H1 (cell line): Measurements from ENCODE around the gene PRRT1. TPM values are rescaled to one million over a fixed set of nuclear protein-coding genes. Genes with fewer than 3 reads are reported as not detected.

ENCODE experiments used
- CTCF ChIA-PET: fragments of 300-600 bp; sonication (Branson Sonifier 250); formaldehyde crosslinking; loops from one replicate; lab custom pipeline; 2021; ENCODE audit not compliant: partially characterized antibody; lab: Charles Lee
- POLR2A ChIA-PET: fragments of 300-600 bp; sonication (Branson Sonifier 250); formaldehyde crosslinking; loops from one replicate; lab custom pipeline; 2021; ENCODE audit warnings: inconsistent platforms; ENCODE audit not compliant: partially characterized antibody; lab: Charles Lee
- DNase-seq, 2 experiments: peaks; one replicate each; pipeline versions ENCODE4 v3.0.0 to v3.0.0-alpha.2; 2010 to 2022; ENCODE audit warnings: low spot score in 2 of 2, low read depth in 1 of 2, mixed read lengths in 1 of 2
- FAIRE-seq: peaks from 2 replicates; lab custom pipeline; 2011; peaks lifted over from hg19 to GRCh38; lab: Jason Lieb, UNC
- H2AFZ ChIP-seq: 2 replicates; pipeline ENCODE4 v1.8.1; 2012; ENCODE audit warnings: low read length, inconsistent platforms
- H2AK5ac ChIP-seq: 2 replicates; pipeline ENCODE4 v1.6.1; 2013; ENCODE audit warnings: low read depth, low read length
- H2BK120ac ChIP-seq: replicated peaks from 2 replicates; pipeline ENCODE3; 2013; ENCODE audit warnings: low read depth, low read length, inconsistent platforms
- H2BK12ac ChIP-seq: 2 replicates; pipeline ENCODE4 v1.6.1; 2013; ENCODE audit warnings: low read depth, low read length
- H2BK15ac ChIP-seq: 2 replicates; pipeline ENCODE4 v1.6.1; 2013; ENCODE audit warnings: low read length
- H2BK20ac ChIP-seq: 2 replicates; pipeline ENCODE4 v1.6.1; 2013; ENCODE audit warnings: low read length
- H2BK5ac ChIP-seq: 2 replicates; pipeline ENCODE4 v1.6.1; 2013; ENCODE audit warnings: low read depth, low read length
- H3K14ac ChIP-seq: 2 replicates; pipeline ENCODE4 v1.6.1; 2013; ENCODE audit warnings: inconsistent platforms; ENCODE audit not compliant: insufficient read length
- H3K18ac ChIP-seq: 2 replicates; pipeline ENCODE4 v1.6.1; 2013; ENCODE audit warnings: low read length; ENCODE audit errors: extremely low read depth
- H3K23ac ChIP-seq: 2 replicates; pipeline ENCODE4 v1.6.1; 2013; ENCODE audit warnings: inconsistent platforms; ENCODE audit not compliant: insufficient read length
- H3K23me2 ChIP-seq: 2 replicates; pipeline ENCODE4 v1.6.1; 2013; ENCODE audit warnings: low read depth, low read length
- H3K27ac ChIP-seq: 2 replicates; pipeline ENCODE4 v1.6.1; 2011; ENCODE audit warnings: low read depth, low read length, inconsistent platforms
- H3K27me3 ChIP-seq, 4 experiments: replicated peaks in 1 of 4; 1 replicate in 1 of 4; 2 replicates in 3 of 4; pipeline versions ENCODE4 v1.6.1 to v1.8.1; 2011 to 2013; ENCODE audit warnings: low read length in 3 of 4, mild to moderate bottlenecking in 3 of 4, inconsistent platforms in 2 of 4, mixed read lengths in 2 of 4, moderate library complexity in 1 of 4; ENCODE audit not compliant: control insufficient read depth in 3 of 4, insufficient read depth in 3 of 4; ENCODE audit errors: extremely low read depth in 1 of 4
- H3K36me3 ChIP-seq, 4 experiments: 2 replicates each; pipeline versions ENCODE4 v1.6.1 to v1.8.1; 2011 to 2013; ENCODE audit warnings: mild to moderate bottlenecking in 4 of 4, low read length in 3 of 4, moderate library complexity in 2 of 4, control low read depth in 1 of 4, inconsistent platforms in 1 of 4; ENCODE audit not compliant: insufficient read depth in 4 of 4, control insufficient read depth in 2 of 4
- H3K4ac ChIP-seq: replicated peaks from 2 replicates; pipeline ENCODE3; 2013; ENCODE audit warnings: low read length, low read depth, mixed read lengths, inconsistent platforms; ENCODE audit not compliant: insufficient read length
- H3K4me1 ChIP-seq, 4 experiments: replicated peaks in 1 of 4; 1 replicate in 1 of 4; 2 replicates in 3 of 4; pipeline versions ENCODE4 v1.6.1 to v1.8.1; 2011 to 2013; ENCODE audit warnings: low read length in 3 of 4, inconsistent platforms in 2 of 4, mixed read lengths in 1 of 4; ENCODE audit not compliant: insufficient read depth in 4 of 4, control insufficient read depth in 3 of 4
- H3K4me2 ChIP-seq, 2 experiments: 2 replicates each; pipeline versions ENCODE4 v1.6.1 to v1.8.1; 2011 to 2013; ENCODE audit warnings: low read depth in 2 of 2, low read length in 2 of 2, control low read depth in 1 of 2, inconsistent platforms in 1 of 2, mild to moderate bottlenecking in 1 of 2; ENCODE audit not compliant: insufficient read depth in 1 of 2
- H3K4me3 ChIP-seq, 4 experiments: fragments of 200-600, 300-600 bp in 1 of 4; sonication (generic), shearing (Covaris generic), sonication (Bioruptor Twin) in 1 of 4; 2 replicates each; pipeline versions ENCODE4 v1.5.1 to v1.8.1; 2011 to 2016; ENCODE audit warnings: low read length in 4 of 4, low read depth in 3 of 4, control low read depth in 2 of 4, inconsistent platforms in 2 of 4, mild to moderate bottlenecking in 2 of 4, mixed read lengths in 1 of 4, moderate library complexity in 1 of 4; ENCODE audit not compliant: insufficient read depth in 2 of 4; ENCODE audit errors: extremely low read depth in 1 of 4
- H3K56ac ChIP-seq: replicated peaks from 2 replicates; pipeline ENCODE3; 2013; ENCODE audit warnings: low read depth, mild to moderate bottlenecking, mixed read lengths, low read length, inconsistent platforms; ENCODE audit not compliant: insufficient read length
- H3K79me1 ChIP-seq: 2 replicates; pipeline ENCODE4 v1.6.1; 2013; ENCODE audit warnings: low read depth, low read length, control low read depth
- H3K79me2 ChIP-seq, 2 experiments: 2 replicates each; pipeline versions ENCODE4 v1.6.1 to v1.8.1; 2012 to 2013; ENCODE audit warnings: low read length in 2 of 2, mild to moderate bottlenecking in 2 of 2, inconsistent platforms in 1 of 2; ENCODE audit not compliant: insufficient read depth in 2 of 2, control insufficient read depth in 1 of 2
- H3K9ac ChIP-seq, 4 experiments: replicated peaks in 1 of 4; 1 replicate in 1 of 4; 2 replicates in 3 of 4; pipeline versions ENCODE4 v1.6.1 to v1.8.1; 2011 to 2013; ENCODE audit warnings: low read depth in 3 of 4, low read length in 3 of 4, control low read depth in 2 of 4, mild to moderate bottlenecking in 2 of 4, moderate library complexity in 2 of 4, inconsistent platforms in 1 of 4; ENCODE audit errors: extremely low read depth in 1 of 4
- H3K9me3 ChIP-seq, 2 experiments: 2 replicates each; pipeline versions ENCODE4 v1.6.1 to v1.8.1; 2012 to 2013; ENCODE audit warnings: mild to moderate bottlenecking in 2 of 2, moderate library complexity in 2 of 2, control low read depth in 1 of 2, inconsistent platforms in 1 of 2, low read depth in 1 of 2, low read length in 1 of 2, mixed read lengths in 1 of 2; ENCODE audit not compliant: insufficient read depth in 2 of 2
- H4K20me1 ChIP-seq, 2 experiments: replicated peaks in 1 of 2; 2 replicates each; pipeline versions ENCODE3 to v1.8.1; 2011 to 2013; ENCODE audit warnings: inconsistent platforms in 2 of 2, low read length in 2 of 2, mild to moderate bottlenecking in 1 of 2; ENCODE audit not compliant: insufficient read depth in 2 of 2, control insufficient read depth in 1 of 2
- H4K5ac ChIP-seq: 2 replicates; pipeline ENCODE4 v1.6.1; 2013; ENCODE audit warnings: low read length, low read depth, mixed read lengths, inconsistent platforms; ENCODE audit not compliant: insufficient read length
- H4K8ac ChIP-seq: 2 replicates; pipeline ENCODE4 v1.8.0; 2013; ENCODE audit warnings: mild to moderate bottlenecking, moderate library complexity, low read length, inconsistent platforms; ENCODE audit not compliant: insufficient read depth; ENCODE audit errors: extremely low read depth
- H4K91ac ChIP-seq: replicated peaks from 2 replicates; pipeline ENCODE3; 2013; ENCODE audit warnings: low read length, mixed read lengths, inconsistent platforms; ENCODE audit not compliant: insufficient read length
- CHD2 ChIP-seq: IDR thresholded peaks from 2 replicates; pipeline ENCODE4 v1.6.1; 2012; ENCODE audit warnings: low read length, improper control_type of control experiment
- CREB1 ChIP-seq: IDR thresholded peaks from 2 replicates; pipeline ENCODE4 v1.6.1; 2012; ENCODE audit warnings: inconsistent platforms
- EGR1 ChIP-seq: IDR thresholded peaks from 2 replicates; pipeline ENCODE4 v1.6.1; 2011; ENCODE audit warnings: low read depth, low read length, borderline replicate concordance
- EP300 ChIP-seq, 2 experiments: IDR thresholded peaks; 1 replicate in 1 of 2; 2 replicates in 1 of 2; pipeline ENCODE4 v1.6.1; 2011 to 2012; ENCODE audit warnings: low read depth in 2 of 2, low read length in 2 of 2, mild to moderate bottlenecking in 2 of 2, borderline replicate concordance in 1 of 2, inconsistent platforms in 1 of 2, moderate library complexity in 1 of 2
- GABPA ChIP-seq: IDR thresholded peaks from 2 replicates; pipeline ENCODE4 v1.6.1; 2011; ENCODE audit warnings: mild to moderate bottlenecking, low read length, moderate library complexity, borderline replicate concordance; ENCODE audit not compliant: insufficient read depth
- GTF2F1 ChIP-seq: IDR thresholded peaks from 2 replicates; pipeline ENCODE4 v1.6.1; 2012; ENCODE audit warnings: low read depth, low read length, improper control_type of control experiment, borderline replicate concordance
- HDAC2 ChIP-seq, 2 experiments: fragments of 300-600 bp in 1 of 2; sonication (generic) in 1 of 2; IDR thresholded peaks; 2 replicates each; pipeline ENCODE4 v1.6.1; 2011 to 2012; ENCODE audit warnings: low read depth in 2 of 2, low read length in 2 of 2, mild to moderate bottlenecking in 2 of 2, moderate library complexity in 2 of 2, borderline replicate concordance in 1 of 2, inconsistent platforms in 1 of 2
- SIX5 ChIP-seq: IDR thresholded peaks from 2 replicates; pipeline ENCODE4 v1.6.1; 2011; ENCODE audit warnings: mild to moderate bottlenecking, low read depth, low read length
- SP1 ChIP-seq: IDR thresholded peaks from 2 replicates; pipeline ENCODE4 v1.6.1; 2011; ENCODE audit warnings: low read depth, low read length
- WGBS, 2 experiments: shearing (Covaris generic) in 1 of 2; methylation state at CpG; one replicate each; pipeline versions ENCODE4 v1.1.6 to v1.1.7; 2013 to 2015; ENCODE audit warnings: low lambda C conversion rate in 2 of 2, mixed read lengths in 2 of 2, inconsistent platforms in 1 of 2, low coverage in 1 of 2, missing lambda C conversion rate in 1 of 2; ENCODE audit not compliant: insufficient replicate concordance in 2 of 2, insufficient coverage in 1 of 2, insufficient read length in 1 of 2; ENCODE audit errors: extremely low coverage in 1 of 2, missing lambda C conversion rate in 1 of 2; 5-methylcytosine and 5-hydroxymethylcytosine counted together
- polyA plus RNA-seq, 7 experiments: library from polyadenylated mRNA; depleted of rRNA in 3 of 7; stranded (reverse) in 5 of 7; unstranded in 2 of 7; fragments of >200 nt in 5 of 7; fragments of 200-250 nt in 2 of 7; gene quantifications; 1 replicate in 5 of 7; 2 replicates in 1 of 7; 4 replicates in 1 of 7; pipeline versions ENCODE4 v1.2.1 to v1.2.3, GENCODE V29; 2011 to 2013; ENCODE audit warnings: missing spikeins in 2 of 7, mixed read lengths in 2 of 7
- total RNA-seq: library from RNA; stranded (reverse); fragmentation: NEBNext Ultra II Directional; extraction: Animal tissue kit (Norgen Biotek cat#: 25700); gene quantifications from 2 replicates; pipeline ENCODE4 v1.2.1, GENCODE V29; 2021
- TF ChIP-seq, protein P1 (sequence below): IDR thresholded peaks from 2 replicates; pipeline ENCODE4 v1.6.1; 2011; ENCODE audit warnings: low read length, improper control_type of control experiment

The PRRT1 gene
- total and polyA plus RNA-seq, 2 of the 8 experiments (the other 6 are each of a cell fraction or from before 2014, with no cell fraction given) = 0.71 to 2.8 TPM

- Histone ChIP-seq H3K4me3 (no peak overlapping the region), H3K23ac (no peak overlapping the region), H4K91ac (no peak overlapping the region), H3K27me3 (no peaks in the 10 kb centered on the region), H3K9ac (no peak overlapping the region), H3K4me2 (no peak overlapping the region), H2BK15ac (no peak overlapping the region), H2BK20ac (no peak overlapping the region), H3K79me1 (peaks cover 4% of the 10 kb centered on the region; the same call in 1 of the 2 replicates), H3K14ac (no peak overlapping the region), H2AFZ (no peak overlapping the region), H2BK120ac (no peak overlapping the region), H3K23me2 (peaks cover 6% of the 10 kb centered on the region), H3K27ac (no peak overlapping the region), H2BK5ac (no peak overlapping the region), H3K9me3 (no peaks in the 10 kb centered on the region), H3K56ac (no peak overlapping the region), H4K20me1 (peaks cover 8 to 11% of the 10 kb centered on the region in 2 experiments), H4K5ac (no peak overlapping the region), H2BK12ac (no peak overlapping the region), H3K4ac (no peak overlapping the region), H3K79me2 (peaks cover 13 to 38% of the 10 kb centered on the region in 2 experiments), H3K4me1 (peaks cover 4 to 18% (median 9%) of the 10 kb centered on the region in 4 experiments; a peak in 6 of 7 replicates), H3K36me3 (peaks cover 4 to 41% (median 28%) of the 10 kb centered on the region in 4 experiments), H2AK5ac (no peak overlapping the region), H3K18ac (no peak overlapping the region), H4K8ac (no peak overlapping the region)
- 95% methylated on average over 6 of the region's 6 CpGs; no CpG with 5 or more reads in 1 of the 2 experiments for WGBS, 2 experiments
- no peak for DNase-seq
- POLR2A ChIA-PET = interaction anchor here (0.6 to 2.3 kb wide), 8 partner anchors 11 to 613 kb away, joined by 3 to 9 read pairs (median 3); partner anchors contain the start of genes LSM2, PBX2 and PRRT1
- FAIRE-seq = no peak
- CTCF ChIA-PET = interaction anchor here (0.8 to 2.4 kb wide), 6 partner anchors 17 to 244 kb away, joined by 3 to 7 read pairs (median 4); partner anchors contain the start of gene FKBPL
- TF ChIP-seq GABPA = no peak
- TF ChIP-seq EGR1 = no peak
- no peak for TF ChIP-seq GTF2F1
- TF ChIP-seq SP1 = no peak
- TF ChIP-seq, protein P1, sequence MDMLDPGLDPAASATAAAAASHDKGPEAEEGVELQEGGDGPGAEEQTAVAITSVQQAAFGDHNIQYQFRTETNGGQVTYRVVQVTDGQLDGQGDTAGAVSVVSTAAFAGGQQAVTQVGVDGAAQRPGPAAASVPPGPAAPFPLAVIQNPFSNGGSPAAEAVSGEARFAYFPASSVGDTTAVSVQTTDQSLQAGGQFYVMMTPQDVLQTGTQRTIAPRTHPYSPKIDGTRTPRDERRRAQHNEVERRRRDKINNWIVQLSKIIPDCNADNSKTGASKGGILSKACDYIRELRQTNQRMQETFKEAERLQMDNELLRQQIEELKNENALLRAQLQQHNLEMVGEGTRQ = no peak
- TF ChIP-seq SIX5 = no peak
- no peak for TF ChIP-seq CHD2
- TF ChIP-seq CREB1 = no peak
- TF ChIP-seq HDAC2 (IDR thresholded peaks at IDR 0.05; ENCODE audit: borderline replicate concordance in 1 of 2, low read depth in 2 of 2, low read length in 2 of 2) = no peak
- no peak for TF ChIP-seq EP300 (IDR thresholded peaks at IDR 0.05; ENCODE audit: borderline replicate concordance in 1 of 2, low read depth in 2 of 2, low read length in 2 of 2)
These were observed 19.5 kb upstream of the PRRT1 start for GRCh38 chr6:32171234-32171633.
